Chondrocyte (in vitro differentiated cells): ENCODE measurements around the gene RBM33. TPM values are rescaled to one million over a fixed set of nuclear protein-coding genes. Genes with fewer than 3 reads are reported as not detected.

ENCODE experiments used
- DNase-seq: peaks from one replicate; pipeline ENCODE4 v3.0.0; 2021; ENCODE audit warnings: mixed read lengths, low spot score
- H3K27ac Mint-ChIP-seq: one replicate; pipeline ENCODE4 v1.8.0; 2021; ENCODE audit warnings: mild to moderate bottlenecking, moderate library complexity, mixed read lengths; ENCODE audit not compliant: unreplicated experiment
- H3K27me3 Mint-ChIP-seq: 2 replicates; pipeline ENCODE4 v1.8.0; 2021; ENCODE audit warnings: low read depth, mixed read lengths
- H3K36me3 Mint-ChIP-seq: 2 replicates; pipeline ENCODE4 v1.8.0; 2021; ENCODE audit warnings: low read depth, mixed read lengths
- H3K4me1 Mint-ChIP-seq: 2 replicates; pipeline ENCODE4 v1.8.0; 2021; ENCODE audit warnings: low read depth, mild to moderate bottlenecking, mixed read lengths
- H3K4me3 Mint-ChIP-seq: one replicate; pipeline ENCODE4 v1.8.0; 2021; ENCODE audit warnings: mild to moderate bottlenecking, moderate library complexity, mixed read lengths; ENCODE audit not compliant: unreplicated experiment
- H3K9me3 Mint-ChIP-seq: 2 replicates; pipeline ENCODE4 v1.8.0; 2021; ENCODE audit warnings: low read depth, mixed read lengths
- total RNA-seq: library from RNA; stranded (reverse); gene quantifications from 3 replicates; pipeline ENCODE4 v1.2.1, GENCODE V29; 2021
- TF ChIP-seq, protein P1 (sequence below): fragments of 200-600 bp; sonication (generic); IDR thresholded peaks from 2 replicates; pipeline ENCODE4 v1.5.0; 2021; ENCODE audit warnings: antibody characterized with exemption, mild to moderate bottlenecking, moderate library complexity

Gene RBM33
- total RNA-seq, 1 donor from 2014 or later: 43.8 TPM

DNA sequence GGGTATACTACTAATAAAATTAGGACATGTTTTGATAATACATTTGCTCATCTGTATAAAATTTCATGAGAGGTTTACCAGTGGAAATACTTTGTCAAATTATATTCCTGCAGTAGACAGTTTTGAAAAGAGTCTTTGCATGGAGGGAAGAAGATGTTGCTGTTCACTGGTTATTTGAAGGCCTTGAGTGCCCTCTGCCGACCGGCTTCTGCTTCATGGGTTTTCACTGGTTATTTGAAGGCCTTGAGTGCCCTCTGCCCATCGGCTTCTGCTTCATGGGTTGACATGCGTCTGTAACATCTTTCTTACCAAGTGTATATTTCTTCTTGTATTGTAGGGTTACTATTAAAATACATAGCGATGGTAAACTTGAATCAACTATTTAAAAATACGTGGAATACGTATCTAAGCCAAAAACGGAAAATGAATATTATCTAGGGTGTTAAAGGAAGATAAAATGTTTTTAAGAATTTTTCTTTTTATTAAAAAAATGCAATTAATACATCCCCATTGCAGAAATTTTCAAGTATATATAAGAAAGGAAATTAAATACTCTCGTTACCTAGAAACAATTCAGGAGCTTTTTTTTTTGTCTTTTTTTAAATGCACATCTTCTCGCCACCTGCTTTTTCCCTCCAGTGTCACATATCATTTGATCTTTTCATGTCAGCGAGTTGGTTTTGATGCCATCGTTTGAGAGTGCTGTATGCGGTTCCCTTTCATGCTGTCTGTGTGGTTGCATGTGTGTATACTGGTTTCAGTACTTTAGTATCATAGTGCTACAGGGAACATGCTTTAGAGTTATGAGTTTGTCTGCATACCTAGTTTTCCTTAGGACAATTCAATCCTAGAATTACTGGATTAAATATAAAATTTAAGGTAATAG lies 94.4 kb downstream of the RBM33 start:
- H3K36me3 Mint-ChIP-seq: peaks cover 17% of the 10 kb centered on the region
- H3K9me3 Mint-ChIP-seq: no peaks in the 10 kb centered on the region
- peaks cover 2% of the 10 kb centered on the region for H3K4me1 Mint-ChIP-seq
- no peak overlapping the region for H3K27ac Mint-ChIP-seq
- H3K27me3 Mint-ChIP-seq: no peaks in the 10 kb centered on the region
- TF ChIP-seq, protein P1, sequence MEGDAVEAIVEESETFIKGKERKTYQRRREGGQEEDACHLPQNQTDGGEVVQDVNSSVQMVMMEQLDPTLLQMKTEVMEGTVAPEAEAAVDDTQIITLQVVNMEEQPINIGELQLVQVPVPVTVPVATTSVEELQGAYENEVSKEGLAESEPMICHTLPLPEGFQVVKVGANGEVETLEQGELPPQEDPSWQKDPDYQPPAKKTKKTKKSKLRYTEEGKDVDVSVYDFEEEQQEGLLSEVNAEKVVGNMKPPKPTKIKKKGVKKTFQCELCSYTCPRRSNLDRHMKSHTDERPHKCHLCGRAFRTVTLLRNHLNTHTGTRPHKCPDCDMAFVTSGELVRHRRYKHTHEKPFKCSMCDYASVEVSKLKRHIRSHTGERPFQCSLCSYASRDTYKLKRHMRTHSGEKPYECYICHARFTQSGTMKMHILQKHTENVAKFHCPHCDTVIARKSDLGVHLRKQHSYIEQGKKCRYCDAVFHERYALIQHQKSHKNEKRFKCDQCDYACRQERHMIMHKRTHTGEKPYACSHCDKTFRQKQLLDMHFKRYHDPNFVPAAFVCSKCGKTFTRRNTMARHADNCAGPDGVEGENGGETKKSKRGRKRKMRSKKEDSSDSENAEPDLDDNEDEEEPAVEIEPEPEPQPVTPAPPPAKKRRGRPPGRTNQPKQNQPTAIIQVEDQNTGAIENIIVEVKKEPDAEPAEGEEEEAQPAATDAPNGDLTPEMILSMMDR: peak; percentile 90
- no peak overlapping the region for H3K4me3 Mint-ChIP-seq
- DNase-seq: no peak

DNA sequence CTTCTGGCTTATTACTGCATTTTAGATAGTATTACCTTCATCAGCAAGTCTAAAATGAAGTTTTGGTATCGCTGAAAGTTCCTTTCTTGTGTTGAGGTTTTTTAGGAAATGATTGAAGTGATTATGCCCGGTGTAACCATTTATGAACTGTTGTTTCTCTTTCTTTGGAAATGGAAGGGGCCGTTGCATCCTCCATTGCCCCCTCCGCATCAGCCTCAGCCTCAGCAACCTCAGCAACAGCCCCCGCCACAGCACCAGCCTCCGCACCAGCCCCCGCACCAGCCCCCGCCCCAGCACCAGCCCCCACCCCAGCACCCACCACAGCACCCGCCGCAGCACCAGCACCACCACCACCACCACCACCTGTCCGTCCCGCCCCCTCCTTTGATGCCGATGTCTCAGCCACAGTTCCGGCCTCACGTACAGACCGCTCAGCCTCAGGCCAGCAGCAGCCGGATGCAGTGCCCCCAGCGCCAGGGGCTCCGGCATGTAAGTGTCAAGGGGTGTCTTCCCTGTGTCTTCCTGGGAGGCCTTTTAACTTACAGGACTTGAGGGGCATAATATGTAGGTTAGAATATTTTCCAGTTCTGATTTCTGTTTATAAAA lies 95.2 kb downstream of the RBM33 start:
- TF ChIP-seq, protein P1: no peak
- H3K9me3 Mint-ChIP-seq: no peaks in the 10 kb centered on the region
- H3K4me3 Mint-ChIP-seq: no peak overlapping the region

DNA sequence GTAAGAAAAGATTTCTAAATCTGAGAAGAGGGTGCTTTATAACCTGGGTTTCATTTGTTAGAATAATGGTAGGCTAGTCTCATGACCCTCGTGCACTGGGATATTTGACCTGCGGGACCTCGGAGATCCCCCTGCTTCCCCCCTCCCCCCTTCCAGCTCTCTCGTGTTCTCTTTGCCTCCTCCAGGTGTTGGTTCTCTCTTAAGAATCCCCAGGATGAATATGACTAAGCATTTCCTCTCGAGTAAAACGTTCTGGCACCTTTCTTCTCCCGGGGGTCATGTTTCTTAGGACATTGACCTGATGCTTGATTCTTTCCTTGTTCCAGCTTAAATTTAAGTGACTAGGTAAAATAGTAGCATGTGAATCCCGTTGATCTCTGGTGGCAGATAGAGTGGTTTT lies 96.6 kb downstream of the RBM33 start:
- H3K27me3 Mint-ChIP-seq: no peaks in the 10 kb centered on the region
- peaks cover 20% of the 10 kb centered on the region for H3K36me3 Mint-ChIP-seq
- TF ChIP-seq, protein P1: no peak
- no peak overlapping the region for H3K27ac Mint-ChIP-seq
- H3K4me1 Mint-ChIP-seq: peaks cover 2% of the 10 kb centered on the region
- H3K4me3 Mint-ChIP-seq: no peak overlapping the region
- no peak for DNase-seq
- no peaks in the 10 kb centered on the region for H3K9me3 Mint-ChIP-seq

More for the DNA sequence above, 95.2 kb downstream of the RBM33 start:
- peaks cover 17% of the 10 kb centered on the region for H3K36me3 Mint-ChIP-seq
- H3K4me1 Mint-ChIP-seq: peaks cover 2% of the 10 kb centered on the region
- DNase-seq: no peak
- no peak overlapping the region for H3K27ac Mint-ChIP-seq
- no peaks in the 10 kb centered on the region for H3K27me3 Mint-ChIP-seq

DNA sequence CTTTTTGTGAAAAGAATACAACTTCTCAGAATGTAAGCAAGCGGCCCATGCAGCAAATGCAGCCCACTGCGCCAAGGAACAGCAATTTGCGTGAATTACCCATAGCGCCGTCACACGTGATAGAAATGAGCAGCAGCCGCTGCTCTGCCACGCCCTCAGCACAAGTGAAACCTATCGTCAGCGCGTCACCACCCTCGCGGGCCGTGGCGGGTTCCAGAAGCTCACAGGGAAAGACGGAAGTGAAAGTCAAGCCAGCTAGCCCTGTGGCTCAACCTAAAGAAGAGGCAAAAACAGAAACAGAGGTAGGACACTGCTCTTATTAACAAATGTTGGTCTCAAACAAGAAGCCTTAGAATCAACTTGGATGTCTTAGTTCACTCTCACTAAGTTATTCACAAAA lies 97.3 kb downstream of the RBM33 start:
- Mint-ChIP-seq H3K4me1 (peaks cover 2% of the 10 kb centered on the region), H3K4me3 (no peak overlapping the region), H3K36me3 (peaks cover 20% of the 10 kb centered on the region), H3K27me3 (no peaks in the 10 kb centered on the region), H3K27ac (no peak overlapping the region), H3K9me3 (no peaks in the 10 kb centered on the region)
- no peak for DNase-seq
- TF ChIP-seq, protein P1: no peak

DNA sequence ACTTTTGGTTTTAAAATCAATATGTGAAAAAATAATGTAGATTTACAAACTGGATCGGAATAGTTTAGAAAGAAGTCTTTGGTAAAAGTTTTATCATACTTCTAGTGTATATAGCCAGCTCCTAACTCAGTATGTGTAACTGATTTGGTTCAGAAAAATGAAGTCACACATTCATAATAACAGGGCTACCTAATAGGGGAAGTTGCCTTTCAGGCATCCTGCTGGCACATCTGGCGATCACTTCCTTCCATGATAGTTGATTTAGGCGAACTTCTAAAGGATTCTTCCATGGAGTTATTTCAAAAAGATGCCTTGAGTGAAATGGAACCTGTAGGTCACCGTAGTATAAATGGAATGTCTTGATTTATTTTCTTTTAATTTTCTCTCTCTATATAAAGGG lies 98.7 kb downstream of the RBM33 start:
- Mint-ChIP-seq H3K27me3 (no peaks in the 10 kb centered on the region), H3K27ac (no peak overlapping the region), H3K9me3 (no peaks in the 10 kb centered on the region), H3K36me3 (peaks cover 21% of the 10 kb centered on the region), H3K4me1 (peaks cover 2% of the 10 kb centered on the region), H3K4me3 (no peak overlapping the region)
- TF ChIP-seq, protein P1: no peak
- no peak for DNase-seq
